Raji (cell line): ENCODE measurements around the gene EPHB4.

ENCODE experiments used
- POLR2A ChIP-seq: IDR thresholded peaks from 2 replicates; pipeline ENCODE4 v1.6.1; 2011; ENCODE audit warnings: low read depth, low read length, control low read depth; ENCODE audit not compliant: insufficient read depth

The EPHB4 gene

DNA sequence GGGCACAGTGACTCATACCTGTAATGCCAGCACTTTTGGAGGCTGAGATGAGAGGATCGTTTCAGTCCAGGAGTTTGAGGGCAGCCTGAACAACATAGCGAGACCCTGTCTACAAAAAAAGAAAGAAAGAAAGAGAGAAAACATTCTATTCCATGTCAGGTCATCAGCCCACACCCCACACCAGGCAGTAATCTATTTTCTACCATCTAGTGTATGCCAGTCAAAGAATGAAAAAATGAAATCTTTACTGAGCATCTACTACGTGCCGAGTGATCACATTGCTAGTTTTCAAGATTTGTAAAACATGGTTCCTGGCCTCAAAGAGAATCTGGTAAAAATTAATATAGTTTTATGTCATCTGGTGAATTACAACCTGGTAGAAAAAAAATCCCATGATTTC, 3.1 kb upstream of the EPHB4 start:
- no peak for TF ChIP-seq POLR2A

DNA sequence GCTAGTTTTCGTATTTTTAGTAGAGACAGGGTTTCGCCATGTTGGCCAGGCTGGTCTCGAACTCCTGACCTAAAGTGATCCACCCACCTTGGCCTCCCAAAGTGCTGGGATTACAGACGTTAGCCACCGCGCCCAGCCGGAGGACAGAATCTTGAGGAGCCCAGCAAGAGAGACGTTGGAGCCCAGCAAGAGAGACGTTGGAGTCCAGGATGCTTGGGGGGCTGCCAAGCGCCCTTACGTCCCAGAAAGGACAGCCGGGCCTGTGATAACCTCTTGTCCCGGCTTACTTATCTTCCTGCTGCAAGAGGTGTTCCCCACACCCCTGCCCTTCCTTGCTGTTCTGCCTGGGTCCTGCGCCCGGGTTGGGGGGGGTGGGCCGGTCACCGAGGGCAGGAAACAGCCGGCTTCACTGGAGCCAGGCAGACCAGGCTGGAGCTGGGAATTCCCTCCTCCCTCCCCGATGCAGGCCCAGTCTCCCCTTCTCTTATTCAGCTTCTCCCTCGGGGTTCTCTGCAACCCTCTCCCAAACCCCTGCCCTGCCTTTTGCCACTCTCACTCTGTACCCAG, 1.9 kb upstream of the EPHB4 start:
- TF ChIP-seq POLR2A = no peak

DNA sequence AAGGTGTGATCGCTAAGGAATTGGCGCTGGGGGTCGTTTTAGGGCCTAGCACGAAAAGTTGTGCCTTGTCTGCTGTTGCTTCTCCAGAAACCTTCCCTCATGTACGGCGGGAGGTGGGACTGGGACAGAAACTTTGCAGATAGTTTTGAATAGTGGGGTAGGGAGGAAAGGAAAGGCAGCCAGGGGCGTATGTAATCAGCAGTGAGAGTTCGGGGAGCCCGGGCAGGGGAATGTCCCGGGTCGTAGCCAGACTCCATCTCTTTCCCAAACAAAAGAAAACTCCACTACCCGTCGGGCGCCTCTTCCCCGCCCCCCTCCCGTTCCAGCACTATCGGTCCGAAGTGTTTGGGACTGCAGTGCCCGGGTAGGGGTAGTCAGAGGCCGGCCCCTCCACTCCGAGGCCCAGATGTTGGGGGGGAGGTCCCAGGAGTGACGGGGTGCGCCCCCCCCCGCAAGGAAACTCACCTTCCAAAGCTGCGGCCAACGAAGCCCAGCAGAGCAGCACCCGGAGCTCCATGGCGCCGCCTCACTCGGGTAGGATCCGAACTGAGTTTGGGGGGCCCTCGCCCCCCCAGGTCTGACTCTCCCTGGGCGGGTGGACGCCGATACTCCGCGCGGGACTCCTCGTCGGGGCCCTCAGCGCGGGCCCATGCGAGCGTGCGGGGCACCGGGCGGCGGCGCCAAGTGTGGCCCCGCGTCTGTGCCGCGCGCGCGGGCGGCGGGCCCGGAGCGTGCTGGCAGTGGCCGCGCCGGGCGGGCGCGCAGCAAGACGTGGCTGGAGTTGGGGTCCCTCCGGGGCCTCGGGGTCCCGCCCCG, 601 bp downstream of the EPHB4 start:
- TF ChIP-seq POLR2A = no peak

- no peak for TF ChIP-seq POLR2A
Observed at GRCh38 chr7:100825751-100826513, 1.4 kb downstream of the EPHB4 start.

DNA sequence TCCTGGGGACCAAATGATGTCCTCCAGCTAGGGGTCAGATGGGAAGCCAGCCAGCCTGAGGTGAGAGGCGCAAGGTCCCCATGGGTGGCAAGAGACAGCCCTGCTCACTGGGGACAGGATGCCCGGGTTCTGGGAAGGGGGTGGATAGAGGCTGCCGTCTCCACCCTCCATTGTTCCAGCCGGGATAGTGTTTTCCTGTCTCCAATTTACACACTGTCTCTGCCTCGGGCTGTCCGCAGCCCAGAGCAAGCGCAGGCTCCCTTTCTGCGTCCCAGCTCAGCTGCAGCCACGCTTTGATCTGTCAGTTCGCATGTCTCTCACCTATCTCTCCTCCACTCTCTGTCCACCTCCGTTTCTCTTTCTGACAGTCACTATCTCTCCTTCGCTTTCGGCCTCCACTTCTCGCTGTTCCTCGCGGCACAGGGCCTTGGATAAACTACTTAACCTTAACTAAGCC, 2.1 kb downstream of the EPHB4 start:
- no peak for TF ChIP-seq POLR2A

GRCh38 chr7:100824499-100825214, 2.7 kb downstream of the EPHB4 start:
- no peak for TF ChIP-seq POLR2A

DNA sequence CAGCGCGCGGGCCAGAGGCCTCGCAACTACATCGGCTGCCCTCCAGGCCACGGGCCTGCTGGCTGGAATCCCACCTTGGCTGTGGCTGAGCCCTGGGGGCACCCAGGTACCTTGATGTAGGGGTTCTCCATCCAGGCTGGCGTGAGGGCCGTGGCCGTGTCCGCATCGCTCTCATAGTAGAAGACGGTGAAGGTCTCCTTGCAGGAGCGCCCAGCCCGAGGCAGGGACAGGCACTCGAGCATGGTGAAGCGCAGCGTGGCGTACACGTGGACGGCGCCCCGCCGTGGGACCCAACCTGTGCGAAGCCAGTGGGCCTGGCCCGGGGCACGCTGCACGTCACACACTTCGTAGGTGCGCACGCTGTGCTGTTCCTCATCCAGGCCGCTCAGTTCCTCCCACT, 3.8 kb downstream of the EPHB4 start:
- TF ChIP-seq POLR2A = no peak

GRCh38 chr7:100823140-100823525, 4.2 kb downstream of the EPHB4 start:
- TF ChIP-seq POLR2A = no peak

DNA sequence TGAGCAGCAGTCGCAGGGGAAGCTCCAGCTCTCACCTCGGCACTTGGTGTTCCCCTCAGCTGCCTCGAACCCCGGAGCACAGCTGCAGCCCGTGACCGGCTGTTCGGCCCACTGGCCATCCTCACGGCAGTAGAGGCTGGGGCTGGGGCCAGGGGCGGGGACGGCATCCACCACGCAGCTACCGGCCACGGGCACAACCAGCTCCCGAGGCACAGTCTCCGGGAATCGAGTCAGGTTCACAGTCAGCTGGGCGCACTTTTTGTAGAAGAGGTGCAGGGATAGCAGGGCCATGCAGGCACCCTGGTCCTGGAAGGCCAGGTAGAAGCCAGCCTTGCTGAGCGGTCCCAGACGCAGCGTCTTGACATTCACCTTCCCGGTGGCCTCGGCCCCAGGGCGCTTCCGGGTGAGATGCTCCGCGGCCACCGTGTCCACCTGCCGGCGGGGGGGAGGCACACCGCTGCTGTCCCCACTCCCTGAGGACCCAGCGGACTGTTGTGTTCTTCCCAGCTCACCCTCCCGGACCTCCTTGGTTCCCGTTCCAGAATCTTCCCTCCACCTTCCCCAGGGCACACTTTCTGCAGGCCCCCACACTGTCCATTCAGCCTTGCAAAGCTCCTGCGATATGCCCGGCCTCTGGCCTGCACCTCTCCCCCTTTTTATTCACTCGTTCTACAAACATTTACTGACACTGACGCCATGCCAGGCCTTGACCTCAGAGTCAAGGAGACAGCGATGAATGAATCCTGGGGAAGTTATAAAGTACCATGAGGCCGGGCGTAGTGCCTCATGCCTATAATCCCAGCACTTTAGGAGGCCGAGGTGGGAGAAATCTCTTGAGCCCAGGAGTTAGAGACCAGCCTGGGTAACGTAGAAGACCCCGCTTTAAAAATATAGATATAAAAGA, 4.8 kb downstream of the EPHB4 start:
- TF ChIP-seq POLR2A = no peak

DNA sequence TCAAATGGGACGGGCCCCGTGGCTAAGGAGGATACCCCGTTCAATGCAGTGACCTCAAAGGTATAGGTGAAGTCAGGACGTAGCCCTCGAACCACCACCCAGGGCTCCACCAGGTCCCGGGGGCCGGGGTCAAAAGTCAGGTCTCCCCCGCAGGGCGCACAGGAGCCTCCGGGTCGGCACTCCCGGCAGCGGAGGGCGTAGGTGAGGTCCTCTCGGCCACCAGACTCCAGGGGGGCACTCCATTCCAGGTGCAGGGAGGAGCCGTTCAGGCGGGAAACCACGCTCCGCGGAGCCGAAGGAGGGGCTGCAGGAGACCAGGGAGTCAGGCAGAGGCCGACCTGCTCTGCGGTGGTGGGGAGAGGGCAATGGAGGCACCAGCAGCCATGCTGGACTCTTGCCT, 7.7 kb downstream of the EPHB4 start:
- no peak for TF ChIP-seq POLR2A

DNA sequence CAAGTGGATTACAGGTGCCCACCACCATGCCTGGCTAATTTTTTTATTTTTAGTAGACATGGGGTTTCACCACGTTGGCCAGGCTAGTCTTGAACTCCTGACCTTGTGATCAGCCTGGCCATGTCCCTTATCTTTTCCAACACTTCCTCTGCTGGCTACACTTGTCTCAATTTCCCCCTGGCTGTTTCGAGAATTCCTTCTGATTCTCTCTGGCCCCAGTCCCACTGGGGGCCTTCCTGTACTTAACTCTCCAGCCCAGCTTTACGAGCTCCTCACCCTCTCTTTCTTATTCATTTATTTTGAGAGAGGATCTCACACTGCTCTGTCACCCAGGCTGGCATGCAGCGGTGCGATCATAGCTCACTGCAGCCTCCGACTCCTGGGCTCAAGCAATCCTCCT, 8.5 kb downstream of the EPHB4 start:
- TF ChIP-seq POLR2A = no peak

DNA sequence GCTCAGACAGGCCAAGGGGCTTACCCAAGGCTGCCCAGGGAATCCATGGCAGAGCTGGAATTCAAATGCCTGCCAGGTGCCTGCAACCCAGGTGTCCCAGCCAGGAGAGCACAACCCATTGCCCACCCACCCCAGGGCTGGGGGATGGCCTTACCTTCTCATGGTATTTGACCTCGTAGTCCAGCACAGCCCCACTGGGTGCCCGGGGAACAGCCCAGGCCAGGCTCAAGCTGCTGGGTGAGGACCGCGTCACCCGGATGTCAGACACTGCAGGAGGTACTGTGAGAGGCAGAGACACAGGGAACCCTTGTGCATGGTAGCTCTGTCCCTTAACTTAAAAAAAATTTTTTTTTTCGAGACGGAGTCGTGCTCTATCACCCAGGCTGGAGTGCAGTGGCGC, 9.0 kb downstream of the EPHB4 start:
- no peak for TF ChIP-seq POLR2A

DNA sequence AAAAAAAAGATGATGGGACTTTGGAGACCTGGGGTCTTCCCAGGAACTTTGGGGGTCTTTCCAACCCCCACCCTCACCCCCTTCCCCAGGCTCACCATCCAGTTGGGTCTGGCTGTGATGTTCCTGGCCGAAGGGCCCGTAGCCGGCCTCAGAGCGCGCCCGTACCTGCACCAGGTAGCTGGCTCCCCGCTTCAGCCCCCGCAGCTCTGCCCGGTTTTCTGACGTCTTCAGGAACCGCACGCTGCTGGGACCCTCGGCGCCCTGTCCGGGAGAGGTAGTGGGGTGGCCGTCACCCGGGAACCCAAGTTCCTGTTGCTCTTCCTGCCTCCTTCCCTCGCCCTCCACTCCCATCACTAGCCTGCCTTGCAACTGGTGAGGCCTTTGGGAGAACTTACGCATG, 10.2 kb downstream of the EPHB4 start:
- no peak for TF ChIP-seq POLR2A

- no peak for TF ChIP-seq POLR2A
Observed at GRCh38 chr7:100812729-100813128, 14.6 kb downstream of the EPHB4 start.
